Measurements from ENCODE around the gene EMCN.

GRCh38 chr4:100540131-100540530 lies 22.3 kb upstream of the EMCN start:
- no peak for TF ChIP-seq CTCF (conservative IDR thresholded peaks at IDR 0.05 in 1 of 2, IDR thresholded peaks at IDR 0.05 in 1 of 2; ENCODE audit: low read depth in 1 of 2, low read length in 2 of 2)
- TF ChIP-seq EZH2 (IDR thresholded peaks at IDR 0.05; ENCODE audit: low read length, missing control alignments): no peak
